ENCODE data around the gene EIPR1.

The EIPR1 gene

GRCh38 chr2:3398857-3399256, 21.2 kb upstream of the EIPR1 start:
- no peak for DNase-seq (ENCODE audit: extremely low spot score)
- CTCF ChIA-PET: interaction anchor here (1.0 to 5.0 kb wide), 4 partner anchors 10 to 63 kb away, joined by 3 to 30 read pairs (median 9); partner anchors contain the start of gene TRAPPC12
- no peak for TF ChIP-seq CTCF (IDR thresholded peaks at IDR 0.05; ENCODE audit: control extremely low read depth, extremely low read depth, low read depth, missing control alignments)
- POLR2A ChIA-PET: no interaction called here

GRCh38 chr2:3396920-3397559, 19.4 kb upstream of the EIPR1 start:
- no peak for TF ChIP-seq CTCF (IDR thresholded peaks at IDR 0.05; ENCODE audit: control extremely low read depth, extremely low read depth, low read depth, missing control alignments)

GRCh38 chr2:3392216-3392615, 14.6 kb upstream of the EIPR1 start:
- TF ChIP-seq CTCF (IDR thresholded peaks at IDR 0.05; ENCODE audit: control extremely low read depth, extremely low read depth, low read depth, missing control alignments): no peak
- no peak for DNase-seq (ENCODE audit: extremely low spot score)
- POLR2A ChIA-PET: no interaction called here
- CTCF ChIA-PET: interaction anchor here (1.2 to 2.5 kb wide), 3 partner anchors 11 to 31 kb away, joined by 3 to 14 read pairs (median 7); no protein-coding TSS in a partner anchor

More at GRCh38 chr2:3396920-3397559, 19.4 kb upstream of the EIPR1 start:
- ChIA-PET CTCF (interaction anchor here (0.7 to 5.0 kb wide), 6 partner anchors 8 to 66 kb away, joined by 3 to 30 read pairs (median 8); partner anchors contain the start of gene TRAPPC12), POLR2A (no interaction called here)
- DNase-seq (ENCODE audit: extremely low spot score): no peak

DNA sequence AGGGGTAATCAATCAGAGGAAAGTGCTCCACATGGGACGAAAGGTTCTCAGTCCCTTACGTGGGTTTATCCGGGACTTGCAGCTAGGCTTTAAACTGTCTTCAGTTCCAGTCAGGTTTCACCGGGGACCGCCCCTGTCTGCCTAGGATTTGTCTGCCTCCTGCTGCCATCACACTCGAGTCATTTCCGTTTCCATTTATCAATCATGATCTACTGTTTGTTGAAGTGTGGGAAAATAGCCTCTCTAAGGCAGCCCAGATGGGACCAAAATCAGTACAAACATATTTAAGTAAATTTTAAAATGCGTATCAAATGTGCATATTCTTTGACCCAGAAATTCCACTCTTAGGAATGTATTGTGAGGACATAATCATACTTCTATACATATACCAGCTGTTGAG, 12.4 kb upstream of the EIPR1 start:
- CTCF ChIA-PET: no interaction called here
- POLR2A ChIA-PET: no interaction called here
- no peak for TF ChIP-seq CTCF (IDR thresholded peaks at IDR 0.05; ENCODE audit: control extremely low read depth, extremely low read depth, low read depth, missing control alignments)
- DNase-seq (ENCODE audit: extremely low spot score): no peak

GRCh38 chr2:3389193-3389592, 11.6 kb upstream of the EIPR1 start:
- ChIA-PET POLR2A (no interaction called here), CTCF (interaction anchor here (1.0 to 1.1 kb wide), 2 partner anchors 8 to 10 kb away, joined by 3 read pairs; no protein-coding TSS in a partner anchor)
- TF ChIP-seq CTCF (IDR thresholded peaks at IDR 0.05; ENCODE audit: control extremely low read depth, extremely low read depth, low read depth, missing control alignments): no peak
- DNase-seq (ENCODE audit: extremely low spot score): no peak

DNA sequence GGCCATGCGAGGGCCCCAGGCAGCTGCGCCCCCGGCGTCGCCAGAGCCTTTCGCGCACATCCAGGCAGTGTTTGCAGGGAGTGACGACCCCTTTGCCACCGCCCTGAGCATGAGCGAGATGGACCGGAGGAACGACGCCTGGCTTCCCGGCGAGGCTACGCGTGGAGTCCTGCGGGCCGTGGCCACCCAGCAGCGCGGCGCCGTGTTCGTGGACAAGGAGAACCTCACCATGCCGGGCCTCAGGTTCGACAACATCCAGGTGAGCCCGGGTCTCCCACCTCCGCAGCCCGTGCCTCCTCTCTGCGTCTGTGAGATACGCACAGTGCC, 10.8 kb upstream of the EIPR1 start:
- CTCF ChIA-PET: interaction anchor here (1.1 kb wide), 1 partner anchor 9 kb away, joined by 3 read pairs; no protein-coding TSS in a partner anchor

More for the DNA sequence above, 10.8 kb upstream of the EIPR1 start:
- TF ChIP-seq CTCF (IDR thresholded peaks at IDR 0.05; ENCODE audit: control extremely low read depth, extremely low read depth, low read depth, missing control alignments): no peak
- no peak for DNase-seq (ENCODE audit: extremely low spot score)
- POLR2A ChIA-PET: no interaction called here
